HG03571 (cell line): ENCODE measurements around the gene PIK3R4.

Experiments
- ATAC-seq: cut with Tn5 transposase; IDR thresholded peaks from one replicate; pipeline ENCODE4 v1.9.1; 2021; ENCODE audit not compliant: unreplicated experiment

PIK3R4 gene

DNA sequence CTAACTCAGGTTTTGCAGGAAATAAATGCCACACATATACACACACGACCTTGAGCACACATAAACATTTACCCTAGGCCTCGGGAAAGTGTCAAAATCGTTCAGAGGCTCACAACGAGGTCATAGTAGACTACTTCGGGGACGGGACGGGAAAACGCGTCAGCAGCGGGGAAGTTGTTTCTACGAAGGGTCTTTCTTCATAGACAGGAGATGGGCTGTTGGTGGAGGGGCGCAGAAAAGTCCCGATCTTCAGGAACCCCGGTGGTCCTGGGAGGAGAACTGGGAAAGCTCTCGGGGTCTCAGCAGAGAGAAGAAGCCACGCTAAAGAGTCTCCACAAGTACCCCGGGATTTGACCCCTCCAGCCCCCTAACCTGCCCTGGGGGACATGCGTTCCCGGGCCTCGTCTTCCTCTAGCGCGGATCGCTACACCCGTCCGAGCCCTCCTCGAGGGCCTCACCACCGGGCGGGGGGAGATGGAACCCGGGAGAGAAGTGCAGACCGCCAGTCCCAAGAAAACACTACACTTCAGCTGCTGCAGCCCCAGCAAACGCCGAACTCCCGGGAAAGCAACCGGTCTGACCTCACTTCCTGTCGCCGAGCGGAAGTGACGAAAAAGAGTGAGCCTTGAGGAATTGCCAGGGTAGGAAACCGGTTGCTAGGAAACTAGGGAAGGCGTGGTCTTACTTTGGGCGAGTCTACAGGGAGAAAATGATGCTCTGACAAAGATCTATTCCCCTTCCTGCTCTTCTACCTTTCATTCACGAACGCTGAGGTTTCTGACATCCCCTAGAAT is at the start of gene PIK3R4:
Gene PIK3R4, minus strand, starts transcription at position 584 of the 794 bp plus-strand sequence. CDS start 1,611 bp downstream, outside the sequence.
- peak; percentile 92 for ATAC-seq

DNA sequence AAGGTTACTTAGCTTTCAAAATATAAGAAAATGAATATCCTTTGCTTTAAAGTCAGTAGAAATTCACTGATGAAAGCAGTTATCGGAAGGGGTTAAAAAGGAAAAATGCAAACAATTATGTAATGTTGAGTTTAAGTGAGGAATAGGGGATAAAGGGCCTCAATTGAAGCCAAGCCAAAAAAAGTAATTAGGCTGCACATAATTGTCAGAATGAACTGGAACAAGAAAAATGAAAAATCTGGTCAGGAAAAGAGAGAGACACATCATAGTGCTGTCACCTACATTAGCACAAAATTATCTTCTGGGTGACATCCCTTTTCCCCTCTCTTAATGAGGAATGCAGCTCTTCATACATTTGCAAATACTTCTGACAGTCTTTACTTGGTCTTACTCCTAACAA is 48.8 kb upstream of the PIK3R4 start:
- ATAC-seq, result no peak

DNA sequence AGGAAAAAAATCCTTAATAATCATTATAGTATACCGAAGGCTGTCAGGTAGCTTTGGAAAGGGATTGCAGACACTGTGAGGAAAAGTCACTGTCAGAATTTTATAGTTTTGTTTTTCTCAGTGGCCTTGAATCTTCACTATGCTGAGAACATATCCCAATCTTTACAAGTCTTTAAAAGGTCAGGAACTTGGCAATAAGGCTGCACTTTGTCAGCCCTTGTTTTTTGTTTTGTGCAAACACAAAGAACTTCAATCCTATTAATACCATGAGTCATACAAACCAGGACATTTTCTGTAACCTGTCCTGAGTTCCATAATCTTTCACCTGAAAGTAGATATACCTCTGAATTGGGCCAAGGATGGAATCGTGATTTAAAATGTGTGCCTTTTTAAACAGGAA is 45.6 kb upstream of the PIK3R4 start:
- no peak for ATAC-seq

DNA sequence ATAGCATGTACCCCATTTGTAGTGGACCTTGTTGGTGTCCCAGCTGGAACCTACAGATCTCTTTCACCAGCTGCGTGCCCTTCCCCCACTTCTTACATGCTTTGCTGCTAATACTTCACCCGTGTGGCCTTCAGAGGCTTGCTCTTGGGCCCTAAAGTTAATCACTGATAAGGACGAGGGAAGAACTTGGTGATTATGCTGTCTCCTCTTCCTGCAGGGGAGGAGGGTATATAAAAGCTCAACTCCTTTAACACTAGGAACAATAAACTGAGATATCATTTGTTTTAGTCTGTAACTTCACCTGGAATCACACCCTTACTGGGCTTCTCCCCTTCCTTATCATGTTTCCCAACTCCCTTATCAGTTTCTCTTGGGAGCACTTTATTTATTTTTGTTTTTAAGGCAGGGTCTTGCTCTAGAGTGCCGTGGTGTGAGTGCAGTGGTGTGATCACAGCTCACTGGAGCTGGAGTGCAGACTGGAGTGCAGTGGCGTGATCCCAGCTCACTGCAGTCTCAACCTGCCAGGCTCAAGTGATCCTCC is 43.2 kb upstream of the PIK3R4 start:
- no peak for ATAC-seq

DNA sequence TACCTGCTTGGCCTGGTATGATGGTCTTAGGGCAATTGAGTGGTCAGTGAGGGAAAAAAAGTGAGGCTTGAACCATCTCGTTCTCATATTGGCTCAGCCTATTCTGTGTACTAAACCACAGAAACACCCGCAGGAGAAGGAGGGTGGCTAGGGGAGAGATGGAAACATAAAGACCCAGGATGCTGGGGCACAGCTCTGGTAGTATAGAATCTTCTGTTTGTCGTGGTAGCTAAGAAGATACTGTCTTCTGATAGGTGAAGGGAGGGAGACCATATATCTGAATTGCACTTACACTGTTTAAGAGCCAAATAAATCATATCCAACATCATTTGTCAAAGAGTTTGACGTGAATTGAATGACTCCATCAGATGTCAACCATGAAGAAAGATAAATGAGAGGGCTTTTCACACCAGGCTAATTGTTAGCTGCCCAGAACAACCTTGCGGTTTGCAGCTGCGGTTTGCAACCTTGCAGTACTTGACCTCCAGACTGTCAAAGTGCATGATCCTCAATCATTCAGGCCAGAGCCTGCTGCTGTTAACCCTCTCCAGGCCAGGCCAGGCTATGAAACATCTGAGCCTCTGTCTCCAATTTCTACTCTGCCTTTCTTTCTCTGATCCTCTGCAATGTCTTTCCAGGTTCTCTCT is 40.9 kb upstream of the PIK3R4 start:
- ATAC-seq, result no peak

DNA sequence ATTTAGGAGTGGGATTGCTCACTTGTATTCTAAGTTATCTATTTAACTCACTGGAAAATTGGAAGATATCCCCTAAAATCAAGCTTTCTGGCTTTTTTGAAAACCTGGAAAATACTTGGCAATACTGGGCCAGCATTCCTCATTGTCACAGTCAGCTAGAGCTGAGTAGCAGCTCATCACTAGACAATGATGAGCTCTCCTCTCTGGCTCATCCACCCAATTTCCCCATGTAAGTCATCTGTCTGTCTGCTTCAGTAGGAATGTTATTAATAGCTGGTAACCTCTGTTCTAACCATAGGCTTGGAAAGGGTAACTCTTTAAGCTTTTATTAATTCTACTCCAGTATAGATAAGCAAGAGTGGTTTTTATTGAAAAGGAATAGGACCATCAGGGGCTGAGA is 39.7 kb upstream of the PIK3R4 start:
- ATAC-seq, result no peak

DNA sequence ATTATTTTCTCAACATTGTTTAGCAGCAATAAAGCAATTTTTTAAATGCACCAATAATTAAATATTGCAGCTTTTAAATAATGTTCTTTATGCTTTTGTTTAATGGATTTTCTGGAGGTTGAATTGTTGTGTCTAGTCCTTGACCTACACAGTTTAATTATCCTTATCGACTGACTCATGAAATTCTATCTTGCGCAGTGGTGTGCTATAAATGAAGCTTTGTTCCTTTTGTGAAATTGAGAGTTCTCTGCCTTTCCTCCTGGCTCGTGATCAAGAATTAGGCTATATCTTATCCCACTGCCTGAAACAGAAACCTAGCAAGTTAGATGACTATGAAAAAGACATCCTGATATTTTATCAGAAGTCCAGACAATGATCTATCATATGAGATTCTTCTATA is 37.0 kb upstream of the PIK3R4 start:
- ATAC-seq, result no peak

DNA sequence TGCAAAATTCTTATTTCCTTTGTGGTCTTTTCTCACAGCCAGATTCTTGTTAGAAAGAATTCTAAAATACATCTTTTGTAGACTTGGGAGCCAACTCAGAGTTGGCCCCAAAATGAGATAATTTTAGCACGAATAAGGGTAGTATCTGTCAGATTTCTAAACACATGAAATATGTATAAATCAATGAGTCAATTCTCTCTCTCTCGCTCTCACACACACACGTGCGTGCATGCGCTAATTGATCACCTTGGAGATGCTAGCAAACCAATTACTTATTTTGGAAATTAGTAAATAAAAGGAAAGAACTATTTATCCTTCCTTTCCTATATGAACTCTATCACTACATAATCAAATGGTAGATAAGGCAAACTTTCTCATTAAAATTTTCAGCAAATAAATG is 32.9 kb upstream of the PIK3R4 start:
- ATAC-seq, result no peak

DNA sequence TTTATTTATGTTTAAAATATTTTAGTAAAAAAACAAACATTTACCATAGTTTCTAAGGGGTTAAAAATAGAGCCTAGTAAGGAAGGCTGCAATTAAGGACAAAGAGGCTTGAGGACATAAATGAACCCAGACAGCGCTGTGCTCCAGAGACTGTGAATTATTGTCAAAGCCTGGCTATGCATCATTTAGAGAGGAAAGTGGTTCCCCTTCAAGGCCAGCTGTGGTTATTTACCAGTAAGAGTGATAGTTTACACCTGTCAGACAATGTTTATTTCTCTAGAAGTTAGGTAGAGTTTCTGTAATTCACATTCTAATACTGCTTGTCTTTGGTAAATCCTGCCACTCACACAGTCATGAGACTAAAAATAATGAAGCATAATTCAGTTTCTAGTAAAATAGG is 32.4 kb upstream of the PIK3R4 start:
- peak; percentile 96 for ATAC-seq

DNA sequence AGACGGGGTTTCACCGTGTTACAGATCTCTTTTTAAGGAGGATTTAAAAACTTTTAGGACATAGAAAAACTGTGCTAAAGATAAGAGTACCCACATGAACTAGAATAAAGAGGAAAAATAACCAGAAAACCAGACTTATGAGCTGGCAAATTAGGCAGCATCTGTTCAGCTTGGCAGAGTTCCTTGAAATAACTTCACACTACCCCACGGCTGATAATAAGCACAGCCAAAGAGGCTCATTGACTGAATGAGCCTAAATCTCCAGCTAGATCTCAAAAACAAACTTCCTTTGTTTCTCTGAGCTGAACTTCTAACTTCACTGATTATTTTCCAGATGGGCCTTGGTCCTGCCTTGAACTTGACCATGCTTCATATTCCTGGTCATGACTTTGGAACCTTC is 26.7 kb upstream of the PIK3R4 start:
- ATAC-seq, result no peak

DNA sequence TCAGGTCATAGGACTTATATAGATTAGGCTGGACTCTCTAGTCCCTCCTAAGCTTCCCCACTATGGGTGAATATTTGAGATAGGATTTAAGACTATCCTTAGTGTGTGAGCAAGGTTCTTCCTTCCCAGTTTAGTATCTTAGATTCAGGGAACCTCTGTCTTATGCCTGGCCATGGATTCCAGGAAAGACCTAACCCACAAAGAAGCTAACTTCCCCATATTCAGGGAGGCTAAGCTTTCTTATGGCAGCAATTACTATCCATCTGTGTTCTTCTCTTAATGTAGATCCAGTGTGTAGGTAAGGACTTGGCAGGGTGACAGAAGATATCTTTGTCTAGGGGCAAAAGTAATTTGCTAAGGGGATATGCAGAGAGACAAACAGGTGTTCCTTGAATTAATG is 25.5 kb upstream of the PIK3R4 start:
- ATAC-seq, result no peak

DNA sequence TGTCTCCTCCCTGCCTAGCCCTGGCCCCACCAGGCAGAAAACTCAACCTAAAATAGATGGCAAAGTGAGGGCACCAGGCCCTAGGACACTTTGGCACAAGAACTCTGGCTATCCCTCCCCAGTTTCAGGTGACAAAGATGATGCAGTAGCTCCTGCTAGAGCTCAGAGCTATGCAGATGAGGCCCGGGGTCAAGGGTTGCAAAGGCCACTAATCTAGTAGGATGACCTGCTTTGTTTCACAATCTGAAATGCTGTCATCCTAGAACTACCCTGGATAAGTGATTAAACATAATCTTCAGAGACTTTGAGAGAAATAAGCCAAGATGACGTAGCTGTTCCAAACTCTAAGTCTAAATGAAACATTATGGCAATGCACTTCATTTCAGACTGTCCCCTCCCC is 24.0 kb upstream of the PIK3R4 start:
- ATAC-seq, result no peak

DNA sequence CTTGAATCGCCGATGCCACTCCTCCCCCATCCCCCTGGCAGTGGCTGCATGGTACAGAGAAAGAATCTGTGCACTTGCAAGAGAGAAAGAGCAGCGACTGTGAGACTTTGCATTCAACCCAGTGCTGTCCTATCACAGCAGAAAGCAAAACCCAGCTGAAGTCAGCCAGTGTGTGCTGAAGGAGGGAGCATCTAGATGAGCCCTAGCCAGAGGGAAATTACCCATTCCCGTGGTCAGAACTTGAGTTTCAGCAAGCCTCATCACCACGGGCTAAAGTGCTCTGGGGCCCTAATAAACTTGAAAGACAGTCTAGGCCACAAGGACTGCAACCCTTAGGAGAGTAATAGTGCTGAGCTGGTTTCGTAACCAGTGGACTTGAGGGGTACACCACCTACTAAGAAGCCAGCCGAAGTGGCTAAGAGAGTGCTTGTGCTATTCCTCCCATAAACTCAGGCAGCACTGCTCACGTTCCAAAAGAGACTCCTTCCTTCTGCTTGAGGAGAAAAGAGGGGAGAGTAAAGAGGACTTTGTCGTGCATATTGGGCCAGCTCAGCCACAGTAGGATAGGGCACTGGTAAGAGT is 15.2 kb upstream of the PIK3R4 start:
- ATAC-seq, result no peak

DNA sequence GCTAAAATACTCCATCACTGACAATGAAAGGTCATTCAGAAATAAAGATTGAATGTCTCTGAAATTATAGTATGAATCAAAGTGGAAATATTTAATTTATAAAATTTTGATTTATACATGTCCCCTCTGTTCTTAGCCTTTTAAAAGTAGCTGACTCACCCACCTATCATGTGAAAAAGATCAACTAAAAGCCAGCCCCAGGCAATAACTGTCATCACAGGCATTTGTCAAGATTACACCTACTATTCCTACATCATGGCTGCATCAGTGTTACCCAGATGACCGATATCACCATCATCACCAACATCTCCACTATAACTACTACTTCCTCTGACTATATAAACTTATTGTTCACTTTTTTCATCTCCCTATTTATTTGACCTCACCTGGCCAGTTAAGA is 14.3 kb upstream of the PIK3R4 start:
- ATAC-seq, result no peak

DNA sequence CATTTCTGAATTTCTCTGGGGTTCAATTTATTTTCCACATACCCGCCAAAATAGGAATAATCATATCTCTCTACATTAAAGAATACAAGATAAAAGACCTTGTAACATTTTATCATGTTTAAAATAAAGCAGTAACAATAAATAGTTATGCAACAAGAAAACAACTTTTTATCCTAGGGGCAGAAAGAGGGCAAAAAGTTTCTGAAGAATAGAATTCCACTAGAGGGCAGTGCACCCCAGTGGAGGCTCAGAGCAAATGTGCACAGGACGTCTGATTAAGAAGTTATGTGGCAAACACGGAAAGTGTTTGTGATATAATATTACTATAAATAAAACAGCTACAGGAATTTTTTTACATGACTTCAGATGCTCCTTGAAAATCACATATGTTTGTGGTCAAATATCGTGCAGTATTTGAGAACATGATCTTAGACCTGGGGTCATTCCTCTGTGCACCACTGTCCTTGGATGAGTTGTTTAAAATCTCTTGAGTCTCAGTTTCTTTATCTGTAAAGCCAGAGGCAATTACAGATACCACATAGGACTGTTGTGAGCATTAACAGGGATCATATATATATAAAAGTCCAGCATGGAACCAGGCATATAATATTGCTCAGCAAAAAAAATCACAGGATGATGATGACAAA is 13.2 kb upstream of the PIK3R4 start:
- ATAC-seq, result no peak

DNA sequence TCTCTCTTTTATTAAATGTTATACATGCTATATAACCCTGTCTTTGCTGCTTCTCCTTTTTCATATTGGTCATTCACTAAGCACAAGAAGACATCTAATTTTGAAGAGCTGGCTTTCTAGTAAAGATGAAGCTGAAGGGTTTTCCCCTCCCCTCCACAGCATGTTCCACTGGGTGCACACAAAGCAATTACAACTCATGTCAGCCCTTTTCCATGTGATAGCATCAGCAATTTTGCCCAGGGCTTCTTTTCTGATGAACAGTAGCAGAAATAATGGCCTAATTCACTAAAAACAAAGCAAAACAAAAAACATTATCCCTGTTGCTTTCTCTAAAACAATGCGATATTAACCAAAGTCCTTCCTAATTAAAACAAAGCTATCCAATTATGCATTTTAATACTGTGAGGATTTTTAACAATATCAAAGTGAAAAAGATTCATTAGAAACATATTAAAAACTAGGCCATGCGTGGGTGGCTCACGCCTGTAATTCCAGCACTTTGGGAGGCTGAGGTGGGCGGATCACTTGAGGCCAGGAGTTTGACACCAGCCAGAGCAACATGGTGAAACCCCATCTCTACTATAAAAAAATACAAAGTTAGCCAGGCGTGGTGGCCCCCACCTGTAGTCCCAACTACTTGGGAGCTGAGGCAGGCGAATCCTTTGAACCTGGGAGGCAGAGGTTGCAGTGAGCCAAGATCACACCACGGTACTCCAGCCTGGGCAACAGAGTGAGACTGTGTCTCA is 12.2 kb upstream of the PIK3R4 start:
- ATAC-seq, result no peak

DNA sequence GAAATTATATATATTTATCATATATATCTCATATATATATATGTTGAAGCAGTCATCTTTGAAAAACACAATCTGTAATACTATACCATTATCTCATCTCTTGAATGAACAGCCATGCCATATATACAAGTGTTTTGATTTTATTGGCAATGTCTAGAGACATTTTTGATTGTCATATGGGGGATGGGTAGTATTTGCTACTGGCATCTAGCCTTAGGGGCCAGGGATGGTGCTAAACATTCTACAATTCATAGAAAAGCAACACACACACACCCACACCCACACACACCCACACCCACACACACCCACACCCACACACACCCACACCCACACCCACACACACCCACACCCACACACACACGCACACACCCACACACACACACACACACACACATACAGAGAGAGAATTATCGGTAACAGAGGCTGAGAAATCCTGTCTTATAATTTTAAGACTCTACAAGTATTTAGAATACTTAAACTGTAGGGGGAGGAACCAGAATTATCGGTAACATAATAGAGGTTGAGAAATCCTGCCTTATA is 11.1 kb upstream of the PIK3R4 start:
- no peak for ATAC-seq

DNA sequence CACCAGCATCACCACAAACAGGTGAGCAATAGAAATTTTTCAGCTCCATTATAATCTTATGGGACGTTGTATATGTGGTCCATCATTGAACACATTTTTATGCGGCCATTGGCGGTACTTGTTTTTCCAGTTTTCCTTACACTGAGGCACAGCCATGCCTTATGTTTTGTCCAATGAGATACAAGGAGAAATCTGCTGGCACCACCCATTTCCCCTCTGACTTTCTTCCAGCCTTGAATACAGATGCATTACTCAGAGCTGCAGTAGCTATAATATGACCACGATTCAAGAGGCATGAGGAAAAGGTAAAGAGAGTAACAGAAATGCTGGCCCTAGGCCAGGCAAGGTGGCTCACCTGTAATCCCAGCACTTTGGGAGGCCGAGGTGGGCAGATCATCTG is 9.0 kb upstream of the PIK3R4 start:
- ATAC-seq, result no peak

DNA sequence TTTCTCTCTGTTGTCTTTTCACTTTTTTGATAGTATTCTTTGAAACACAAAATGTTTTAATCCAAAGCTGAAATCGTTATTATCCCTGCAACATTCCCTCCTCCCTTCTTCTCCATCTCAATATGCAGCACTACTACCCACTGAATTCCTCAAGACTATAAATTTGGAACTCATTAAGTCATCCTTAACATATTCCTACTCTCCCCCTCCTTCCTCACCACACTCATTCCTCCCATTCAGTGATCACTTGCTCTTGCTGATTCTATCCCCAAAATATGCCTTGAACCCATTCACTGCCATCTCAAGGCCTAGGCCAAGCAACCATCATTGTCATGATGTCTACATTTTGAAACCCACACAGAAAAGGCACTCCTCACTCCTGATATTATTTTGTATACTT is 2.4 kb upstream of the PIK3R4 start:
- ATAC-seq, result no peak

DNA sequence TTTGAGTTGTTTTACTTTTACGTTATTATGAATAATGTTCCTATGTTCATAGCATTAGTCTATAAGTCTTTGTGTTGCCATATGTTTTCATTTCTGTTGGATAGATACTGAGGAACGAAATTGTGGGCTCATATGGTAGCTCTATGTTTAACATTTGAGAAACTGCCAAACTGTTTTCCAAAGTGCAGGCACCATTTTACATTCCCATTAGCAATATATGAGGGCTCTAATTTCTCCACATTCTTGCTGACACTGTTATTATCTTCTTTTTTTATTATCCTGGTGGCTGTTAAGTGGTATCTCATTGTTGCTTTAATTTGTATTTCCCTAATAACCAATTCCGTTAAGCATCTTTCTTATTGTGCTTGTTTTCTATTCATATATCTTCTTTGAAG is 1.8 kb upstream of the PIK3R4 start:
- no peak for ATAC-seq

DNA sequence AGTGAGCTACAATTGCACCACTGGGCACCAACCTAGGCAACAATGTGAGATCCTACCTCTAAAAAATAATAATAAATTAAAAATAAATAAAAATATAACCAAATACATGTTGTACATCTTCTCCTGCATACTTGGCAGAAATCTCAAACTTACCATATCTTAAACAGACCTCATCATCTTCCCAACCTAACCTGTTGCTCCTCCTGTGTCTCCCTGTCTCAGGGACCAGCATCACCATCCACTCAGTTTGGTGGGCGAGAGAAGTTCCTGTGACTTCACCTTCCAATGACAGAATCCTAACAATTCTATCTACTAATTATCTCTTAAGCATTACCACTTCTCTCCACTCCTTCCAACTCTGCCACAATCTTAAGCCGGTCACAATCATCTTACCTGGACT is 3.3 kb downstream of the PIK3R4 start:
- no peak for ATAC-seq
